ENCODE results near the gene SBK1. TPM values are rescaled to one million over a fixed set of nuclear protein-coding genes. Genes with fewer than 3 reads are reported as not detected.

SBK1 gene
- total RNA-seq, 2 donors from 2014 or later: 0.81 to 0.92 TPM

- peak; percentile 82 for TF ChIP-seq CTCF (IDR thresholded peaks at IDR 0.05)
- no peak overlapping the region for H3K27ac ChIP-seq
- ATAC-seq (ENCODE audit: insufficient number of reproducible peaks, low FRiP score, low read depth): no peak
- no peaks in the 10 kb centered on the region for H3K36me3 ChIP-seq
- no peaks in the 10 kb centered on the region for H3K9me3 ChIP-seq
- DNase-seq (ENCODE audit: low spot score): no peak
- H3K4me1 ChIP-seq (ENCODE audit: control insufficient read depth in 1 of 2, low read depth in 2 of 2): no peaks in the 10 kb centered on the region
- H3K27me3 ChIP-seq (replicated peaks; ENCODE audit: insufficient read depth): no peaks in the 10 kb centered on the region
- no peak overlapping the region for H3K4me3 ChIP-seq
Observed at GRCh38 chr16:28317040-28317880, 24.9 kb downstream of the SBK1 start.

DNA sequence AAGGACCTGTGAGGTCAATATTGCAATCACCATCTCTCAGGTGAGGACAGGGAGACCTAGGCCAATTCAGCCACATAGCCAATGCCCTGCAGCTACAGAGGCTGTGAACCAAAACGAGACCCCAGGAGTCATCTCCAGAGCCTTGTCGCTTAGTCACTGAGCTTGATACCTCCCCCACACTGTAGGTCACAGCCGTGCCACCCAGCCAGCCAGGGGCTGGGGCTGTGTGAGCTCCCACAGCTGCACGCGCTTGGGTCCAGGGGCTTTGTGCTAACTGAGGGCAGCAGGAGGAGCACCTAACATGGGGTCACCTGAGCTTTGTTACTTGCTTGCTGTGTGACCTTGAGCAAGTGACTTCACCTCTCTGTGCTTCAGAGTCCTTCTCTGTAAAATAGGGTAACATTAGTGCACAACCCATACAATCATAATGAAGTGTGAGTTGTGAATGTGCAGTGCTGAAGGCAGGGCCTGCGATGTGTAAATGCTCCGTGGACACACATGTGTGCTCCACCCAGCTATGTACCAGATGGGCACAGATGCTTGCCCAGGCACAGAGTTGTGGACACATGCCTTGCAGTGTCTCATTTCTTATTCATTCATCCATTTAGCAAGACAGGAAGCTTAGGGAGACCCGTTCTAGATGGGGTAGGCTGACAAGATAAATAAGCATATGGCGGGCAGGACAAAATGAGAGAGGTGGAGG, 25.9 kb downstream of the SBK1 start:
- ATAC-seq (ENCODE audit: insufficient number of reproducible peaks, low FRiP score, low read depth) (no peak), DNase-seq (ENCODE audit: low spot score) (no peak)
- no peaks in the 10 kb centered on the region for H3K36me3 ChIP-seq
- no peak overlapping the region for H3K4me3 ChIP-seq
- no peak overlapping the region for H3K27ac ChIP-seq
- H3K4me1 ChIP-seq (ENCODE audit: control insufficient read depth in 1 of 2, low read depth in 2 of 2): no peaks in the 10 kb centered on the region
- H3K9me3 ChIP-seq: no peaks in the 10 kb centered on the region
- no peak for TF ChIP-seq CTCF (IDR thresholded peaks at IDR 0.05)
- H3K27me3 ChIP-seq (replicated peaks; ENCODE audit: insufficient read depth): no peaks in the 10 kb centered on the region

- DNase-seq (ENCODE audit: low spot score): no peak
- no peak for TF ChIP-seq CTCF (IDR thresholded peaks at IDR 0.05)
- no peaks in the 10 kb centered on the region for H3K36me3 ChIP-seq
- no peak for ATAC-seq (ENCODE audit: insufficient number of reproducible peaks, low FRiP score, low read depth)
- H3K4me1 ChIP-seq (ENCODE audit: control insufficient read depth in 1 of 2, low read depth in 2 of 2): no peaks in the 10 kb centered on the region
- H3K27me3 ChIP-seq (replicated peaks; ENCODE audit: insufficient read depth): no peaks in the 10 kb centered on the region
- no peak overlapping the region for H3K27ac ChIP-seq
- H3K9me3 ChIP-seq: no peaks in the 10 kb centered on the region
- H3K4me3 ChIP-seq: no peak overlapping the region
Observed at GRCh38 chr16:28319476-28320022, 27.2 kb downstream of the SBK1 start.

- Histone ChIP-seq H3K27ac (no peak overlapping the region), H3K4me1 (ENCODE audit: control insufficient read depth in 1 of 2, low read depth in 2 of 2) (no peaks in the 10 kb centered on the region), H3K4me3 (no peak overlapping the region), H3K27me3 (replicated peaks; ENCODE audit: insufficient read depth) (no peaks in the 10 kb centered on the region), H3K9me3 (no peaks in the 10 kb centered on the region), H3K36me3 (no peaks in the 10 kb centered on the region)
- ATAC-seq (ENCODE audit: insufficient number of reproducible peaks, low FRiP score, low read depth): no peak
- TF ChIP-seq CTCF (IDR thresholded peaks at IDR 0.05): no peak
- no peak for DNase-seq (ENCODE audit: low spot score)
Observed at GRCh38 chr16:28320023-28320561, 27.8 kb downstream of the SBK1 start.

DNA sequence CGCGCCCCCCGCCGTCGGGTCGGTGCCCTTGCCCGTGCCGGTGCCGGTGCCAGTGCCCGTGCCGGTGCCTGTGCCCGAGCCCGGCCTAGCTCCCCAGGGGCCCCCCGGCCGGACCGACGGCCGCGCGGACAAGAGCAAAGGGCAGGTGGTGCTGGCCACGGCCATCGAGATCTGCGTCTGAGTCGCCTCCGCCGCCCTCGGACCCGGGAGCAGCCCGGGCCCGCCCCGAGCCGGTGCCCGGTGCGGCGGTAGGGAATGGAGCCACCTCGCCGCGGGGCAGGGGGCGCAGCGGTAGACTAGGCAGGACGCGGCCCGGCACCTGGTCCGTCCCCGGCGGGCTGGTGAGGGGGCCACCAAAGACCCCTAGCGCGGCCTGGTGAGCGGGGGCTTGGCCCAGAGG, 28.4 kb downstream of the SBK1 start:
- no peak overlapping the region for H3K27ac ChIP-seq
- no peak for TF ChIP-seq CTCF (IDR thresholded peaks at IDR 0.05)
- no peaks in the 10 kb centered on the region for H3K36me3 ChIP-seq
- DNase-seq (ENCODE audit: low spot score) (no peak), ATAC-seq (ENCODE audit: insufficient number of reproducible peaks, low FRiP score, low read depth) (no peak)
- no peaks in the 10 kb centered on the region for H3K27me3 ChIP-seq (replicated peaks; ENCODE audit: insufficient read depth)
- H3K4me3 ChIP-seq: no peak overlapping the region
- no peaks in the 10 kb centered on the region for H3K4me1 ChIP-seq (ENCODE audit: control insufficient read depth in 1 of 2, low read depth in 2 of 2)
- no peaks in the 10 kb centered on the region for H3K9me3 ChIP-seq
